ENCODE data around the gene WNT2B. TPM values are rescaled to one million over a fixed set of nuclear protein-coding genes. Genes with fewer than 3 reads are reported as not detected.
A peak's percentile ranks its signal among the peaks of the same experiment; 100 is the strongest.

WNT2B gene
- polyA plus RNA-seq, 1 of the 3 experiments (the other 2 are of a cell fraction) = 4.3 TPM

- TF ChIP-seq MXI1 (IDR thresholded peaks at IDR 0.05; ENCODE audit: low read depth, low read length) (no peak), TAF1 (IDR thresholded peaks at IDR 0.05; ENCODE audit: borderline replicate concordance, low read depth, low read length) (no peak), RFX5 (IDR thresholded peaks at IDR 0.05; ENCODE audit: low read length) (no peak), MAX (IDR thresholded peaks at IDR 0.05; ENCODE audit: low read depth) (no peak), IRF3 (IDR thresholded peaks at IDR 0.05; ENCODE audit: low read depth, low read length) (no peak), SMC3 (IDR thresholded peaks at IDR 0.05; ENCODE audit: low read depth, low read length) (no peak), EZH2phosphoT487 (IDR thresholded peaks at IDR 0.05; ENCODE audit: borderline replicate concordance, low read depth) (no peak), FOXJ3 (CRISPR knock-in tag; IDR thresholded peaks at IDR 0.05) (no peak), TCF12 (IDR thresholded peaks at IDR 0.05) (no peak)
Measured at GRCh38 chr1:112538883-112539282, 30.1 kb downstream of the WNT2B start (continued).

GRCh38 chr1:112540226-112540794 is 31.5 kb downstream of the WNT2B start:
- H3K27ac ChIP-seq (ENCODE audit: low read depth in 2 of 2, low read length in 1 of 2) = peak overlapping the region in 1 of 2 experiments; percentile 3; a peak in 1 of 4 replicates
- peaks cover 0 to 4% of the 10 kb centered on the region in 2 experiments; a peak in 1 of 4 replicates for H3K4me1 ChIP-seq (ENCODE audit: control insufficient read depth in 1 of 2, insufficient read depth in 2 of 2, low read depth in 1 of 2, low read length in 1 of 2)
- peaks cover 13 to 20% of the 10 kb centered on the region in 2 experiments for H3K36me3 ChIP-seq (replicated peaks in 1 of 2; ENCODE audit: control insufficient read depth in 1 of 2, insufficient read depth in 2 of 2, low read length in 1 of 2)
- no peaks in the 10 kb centered on the region for H4K20me1 ChIP-seq (ENCODE audit: insufficient read depth)
- no peak for DNase-seq
- 100% methylated on average over 1 of the region's 1 CpG for WGBS (ENCODE audit: low lambda C conversion rate)
- no peaks in the 10 kb centered on the region for H3K27me3 ChIP-seq (ENCODE audit: insufficient read depth)
- H3K9me2 ChIP-seq = no peaks in the 10 kb centered on the region
- no peak overlapping the region for H3K9ac ChIP-seq
- H2AFZ ChIP-seq (ENCODE audit: low read depth) = no peak overlapping the region
- no peaks in the 10 kb centered on the region for H3K9me3 ChIP-seq
- peaks cover 16% of the 10 kb centered on the region for H3F3A ChIP-seq (replicated peaks; ENCODE audit: insufficient read depth)
- no peak overlapping the region for H3K4me3 ChIP-seq (ENCODE audit: low read depth in 2 of 2, low read length in 1 of 2)
- no peaks in the 10 kb centered on the region for H3K79me2 ChIP-seq (ENCODE audit: insufficient read depth)
- ChIA-PET POLR2A (no interaction called here), CTCF (interaction anchor here (0.7 to 0.8 kb wide), 2 partner anchors 9 to 40 kb away, joined by 3 read pairs; no protein-coding TSS in a partner anchor)
- no peak overlapping the region for H3K4me2 ChIP-seq
- TF ChIP-seq MXI1 (IDR thresholded peaks at IDR 0.05; ENCODE audit: low read depth, low read length) (no peak), RFX5 (IDR thresholded peaks at IDR 0.05; ENCODE audit: low read length) (no peak), FOXM1 (IDR thresholded peaks at IDR 0.05; ENCODE audit: low read depth) (no peak), IRF3 (IDR thresholded peaks at IDR 0.05; ENCODE audit: low read depth, low read length) (no peak), ELF1 (IDR thresholded peaks at IDR 0.05) (no peak), NFIC (IDR thresholded peaks at IDR 0.05; ENCODE audit: borderline replicate concordance) (no peak), FOXJ3 (CRISPR knock-in tag; IDR thresholded peaks at IDR 0.05) (no peak), RAD21 (IDR thresholded peaks at IDR 0.05; ENCODE audit: low read length) (no peak), GATA2 (CRISPR knock-in tag; IDR thresholded peaks at IDR 0.05) (no peak), MAX (IDR thresholded peaks at IDR 0.05; ENCODE audit: low read depth) (no peak), USF1 (IDR thresholded peaks at IDR 0.05; ENCODE audit: borderline replicate concordance, low read depth) (no peak), GABPA (IDR thresholded peaks at IDR 0.05; ENCODE audit: low read depth) (no peak), ZBTB33 (IDR thresholded peaks at IDR 0.05; ENCODE audit: borderline replicate concordance, low read depth) (no peak), TEAD4 (IDR thresholded peaks at IDR 0.05; ENCODE audit: borderline replicate concordance, insufficient read depth) (no peak), RXRA (IDR thresholded peaks at IDR 0.05; ENCODE audit: borderline replicate concordance, low read depth) (no peak), YY1 (IDR thresholded peaks at IDR 0.05; ENCODE audit: low read depth) (no peak), REST (IDR thresholded peaks at IDR 0.05; ENCODE audit: low read depth, low read length) (no peak)
